ENCODE measurements around the gene TNNT3.
"Not testable (repeated sequence)": the region's sequence is repeated elsewhere in the genome, so short reads cannot be mapped to it uniquely, and the experiment has no call there.

The TNNT3 gene

GRCh38 chr11:1939006-1939625 is 19.6 kb downstream of the TNNT3 start:
- peaks cover 21% of the 10 kb centered on the region for H3K27me3 ChIP-seq (ENCODE audit: insufficient read depth, low read depth, severe bottlenecking)
- H3K4me3 ChIP-seq (ENCODE audit: low read depth, low read length) = no peak overlapping the region
- no peak for TF ChIP-seq CTCF (IDR thresholded peaks at IDR 0.05; ENCODE audit: low read depth, low read length)
- no peak for DNase-seq
- no peaks in the 10 kb centered on the region for H3K9me3 ChIP-seq (ENCODE audit: severe bottlenecking)
- no peaks in the 10 kb centered on the region for H3K36me3 ChIP-seq
- no peak overlapping the region for H3K27ac ChIP-seq

- not testable (repeated sequence) for H3K27ac ChIP-seq; H3K9me3 ChIP-seq (ENCODE audit: severe bottlenecking); H3K36me3 ChIP-seq; H3K4me3 ChIP-seq (ENCODE audit: low read depth, low read length)
- H3K27me3 ChIP-seq (ENCODE audit: insufficient read depth, low read depth, severe bottlenecking) = peaks cover 14% of the 10 kb centered on the region
- peak; percentile 2 for DNase-seq
These were observed 20.3 kb downstream of the TNNT3 start for GRCh38 chr11:1939788-1940187.

- DNase-seq = no peak
These were observed 23.2 kb downstream of the TNNT3 start for GRCh38 chr11:1942558-1943260.

GRCh38 chr11:1943576-1943975 is 24.1 kb downstream of the TNNT3 start:
- Histone ChIP-seq H3K9me3 (ENCODE audit: severe bottlenecking) (no peaks in the 10 kb centered on the region), H3K27me3 (ENCODE audit: insufficient read depth, low read depth, severe bottlenecking) (no peaks in the 10 kb centered on the region), H3K4me3 (ENCODE audit: low read depth, low read length) (no peak overlapping the region), H3K36me3 (no peaks in the 10 kb centered on the region), H3K27ac (no peak overlapping the region)
- DNase-seq = peak; percentile 1
- TF ChIP-seq CTCF (IDR thresholded peaks at IDR 0.05; ENCODE audit: low read depth, low read length) = no peak

More at GRCh38 chr11:1942558-1943260, 23.2 kb downstream of the TNNT3 start:
- Histone ChIP-seq H3K27me3 (ENCODE audit: insufficient read depth, low read depth, severe bottlenecking) (no peaks in the 10 kb centered on the region), H3K4me3 (ENCODE audit: low read depth, low read length) (no peak overlapping the region), H3K9me3 (ENCODE audit: severe bottlenecking) (no peaks in the 10 kb centered on the region), H3K27ac (no peak overlapping the region), H3K36me3 (no peaks in the 10 kb centered on the region)
- TF ChIP-seq CTCF (IDR thresholded peaks at IDR 0.05; ENCODE audit: low read depth, low read length) = no peak

- no peak for DNase-seq
- TF ChIP-seq CTCF (IDR thresholded peaks at IDR 0.05; ENCODE audit: low read depth, low read length) = no peak
- Histone ChIP-seq H3K4me3 (ENCODE audit: low read depth, low read length) (no peak overlapping the region), H3K9me3 (ENCODE audit: severe bottlenecking) (no peaks in the 10 kb centered on the region), H3K36me3 (no peaks in the 10 kb centered on the region), H3K27me3 (ENCODE audit: insufficient read depth, low read depth, severe bottlenecking) (no peaks in the 10 kb centered on the region), H3K27ac (no peak overlapping the region)
These were observed 24.5 kb downstream of the TNNT3 start for GRCh38 chr11:1943977-1944376.

GRCh38 chr11:1946812-1947484 is 27.4 kb downstream of the TNNT3 start, which contains the start of gene MRPL23:
Gene MRPL23, plus strand, starts transcription at chr11:1947332. Its CDS starts 31 bp downstream, at chr11:1947363.
- Histone ChIP-seq H3K27ac (no peak within 1 kb of the TSS), H3K9me3 (ENCODE audit: severe bottlenecking) (no peaks in the 10 kb centered on the region), H3K27me3 (ENCODE audit: insufficient read depth, low read depth, severe bottlenecking) (no peaks in the 10 kb centered on the region), H3K36me3 (no peaks in the 10 kb centered on the region), H3K4me3 (ENCODE audit: low read depth, low read length) (no peak within 1 kb of the TSS)
- DNase-seq = no peak
- TF ChIP-seq CTCF (IDR thresholded peaks at IDR 0.05; ENCODE audit: low read depth, low read length) = no peak

All from WERI-Rb-1 (cell line).